Activated gamma-delta T cell treated with anti-CD3 and anti-CD28 coated beads, Interleukin-2, amount 50 U/mL, for 16 hours (primary cell): ENCODE measurements around the gene FDXR.
"Not testable (repeated sequence)": the region's sequence is repeated elsewhere in the genome, so short reads cannot be mapped to it uniquely, and the experiment has no call there.

Source experiments
- DNase-seq: peaks from one replicate; pipeline ENCODE4 v3.0.0-alpha.2; 2020; ENCODE audit warnings: low read depth

FDXR gene, protein sequence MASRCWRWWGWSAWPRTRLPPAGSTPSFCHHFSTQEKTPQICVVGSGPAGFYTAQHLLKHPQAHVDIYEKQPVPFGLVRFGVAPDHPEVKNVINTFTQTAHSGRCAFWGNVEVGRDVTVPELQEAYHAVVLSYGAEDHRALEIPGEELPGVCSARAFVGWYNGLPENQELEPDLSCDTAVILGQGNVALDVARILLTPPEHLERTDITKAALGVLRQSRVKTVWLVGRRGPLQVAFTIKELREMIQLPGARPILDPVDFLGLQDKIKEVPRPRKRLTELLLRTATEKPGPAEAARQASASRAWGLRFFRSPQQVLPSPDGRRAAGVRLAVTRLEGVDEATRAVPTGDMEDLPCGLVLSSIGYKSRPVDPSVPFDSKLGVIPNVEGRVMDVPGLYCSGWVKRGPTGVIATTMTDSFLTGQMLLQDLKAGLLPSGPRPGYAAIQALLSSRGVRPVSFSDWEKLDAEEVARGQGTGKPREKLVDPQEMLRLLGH

GRCh38 chr17:74872313-74873036 is at the start of gene FDXR:
Gene FDXR, minus strand, starts transcription at chr17:74872994. Its CDS starts 50 bp downstream, at chr17:74872944.
- no peak for DNase-seq

- no peak for DNase-seq
These were observed 49.4 kb upstream of the FDXR start for GRCh38 chr17:74922172-74922571.

- DNase-seq = no peak
These were observed 49.0 kb upstream of the FDXR start for GRCh38 chr17:74921769-74922168.

- DNase-seq = no peak
These were observed 48.4 kb upstream of the FDXR start for GRCh38 chr17:74921026-74921681.

- DNase-seq = no peak
These were observed 47.8 kb upstream of the FDXR start for GRCh38 chr17:74920642-74921025.

DNA sequence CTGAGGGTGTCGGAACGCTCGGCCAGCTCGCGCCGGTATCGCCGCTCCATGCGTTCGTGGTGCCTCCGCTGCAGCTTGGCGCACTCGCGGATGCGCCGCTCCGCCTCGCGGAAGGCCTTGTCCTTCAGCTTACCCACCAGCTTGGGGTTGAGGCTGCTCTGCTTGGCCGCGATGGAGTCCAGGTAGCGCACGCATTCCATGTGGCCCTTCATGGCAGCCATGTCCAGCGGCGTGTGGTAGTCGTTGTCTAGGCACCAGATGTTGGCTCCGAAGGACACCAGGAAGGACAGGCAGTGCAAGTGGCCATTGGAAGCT is 47.5 kb upstream of the FDXR start:
- DNase-seq = no peak

- DNase-seq = no peak
These were observed 46.9 kb upstream of the FDXR start for GRCh38 chr17:74919440-74920305.

DNA sequence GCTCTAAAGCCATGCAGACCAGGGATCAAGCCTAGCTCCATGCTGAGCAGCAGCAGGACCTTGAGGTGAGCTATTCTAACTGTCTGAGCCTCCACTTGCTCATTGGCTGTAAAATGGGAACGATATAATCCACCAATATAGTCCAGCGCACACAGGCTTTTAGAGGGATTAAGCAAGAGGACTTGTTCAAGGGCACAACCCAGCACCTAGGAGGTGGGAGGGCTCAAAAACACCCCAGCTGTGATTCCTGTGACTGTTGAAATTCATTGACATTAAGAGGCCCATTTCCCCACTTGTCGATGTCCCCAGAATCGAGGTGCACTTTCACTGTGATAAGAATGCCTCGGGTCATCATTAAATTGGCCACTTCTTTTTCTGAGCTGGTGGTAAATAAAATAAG is 46.1 kb upstream of the FDXR start:
- DNase-seq = no peak

- DNase-seq = no peak
These were observed 44.6 kb upstream of the FDXR start for GRCh38 chr17:74917430-74917829.

DNA sequence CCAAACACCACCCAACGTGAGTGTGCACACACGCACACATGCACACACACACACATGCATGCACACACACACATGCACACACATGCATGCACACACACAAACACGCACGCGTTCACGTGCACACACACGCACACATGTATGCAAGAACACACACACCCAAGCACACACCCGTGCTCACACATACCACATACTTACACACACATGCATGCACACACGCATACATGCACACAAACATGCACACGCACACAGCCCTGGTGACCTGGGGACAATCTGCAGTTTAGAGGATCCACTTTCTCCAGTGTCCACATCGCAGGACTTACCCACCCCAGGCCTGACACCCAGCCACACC is 44.0 kb upstream of the FDXR start:
- DNase-seq = no peak

- DNase-seq = no peak
These were observed 43.5 kb upstream of the FDXR start for GRCh38 chr17:74916136-74916850.

DNA sequence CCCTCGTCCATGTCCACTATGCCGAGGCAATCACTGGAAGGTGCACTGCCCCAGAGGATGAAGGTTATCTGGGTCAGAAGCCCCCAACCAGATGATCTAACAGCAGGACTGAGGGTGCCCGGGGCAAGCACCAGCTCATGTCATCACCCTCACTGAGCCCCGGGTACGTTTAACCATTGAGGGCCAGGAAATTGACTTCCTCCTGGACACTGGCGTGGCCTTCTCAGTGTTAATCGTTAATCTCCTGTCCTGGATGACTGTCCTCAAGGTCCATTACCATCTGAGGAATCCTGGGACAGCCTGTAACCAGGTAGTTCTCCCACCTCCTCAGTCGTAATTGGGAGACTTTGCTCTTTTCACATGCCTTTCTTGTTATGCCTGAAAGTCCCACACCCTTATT is 38.6 kb upstream of the FDXR start:
- not testable (repeated sequence) for DNase-seq

- DNase-seq = not testable (repeated sequence)
These were observed 36.3 kb upstream of the FDXR start for GRCh38 chr17:74909097-74909496.

- DNase-seq = no peak
These were observed 34.2 kb upstream of the FDXR start for GRCh38 chr17:74907012-74907411.

DNA sequence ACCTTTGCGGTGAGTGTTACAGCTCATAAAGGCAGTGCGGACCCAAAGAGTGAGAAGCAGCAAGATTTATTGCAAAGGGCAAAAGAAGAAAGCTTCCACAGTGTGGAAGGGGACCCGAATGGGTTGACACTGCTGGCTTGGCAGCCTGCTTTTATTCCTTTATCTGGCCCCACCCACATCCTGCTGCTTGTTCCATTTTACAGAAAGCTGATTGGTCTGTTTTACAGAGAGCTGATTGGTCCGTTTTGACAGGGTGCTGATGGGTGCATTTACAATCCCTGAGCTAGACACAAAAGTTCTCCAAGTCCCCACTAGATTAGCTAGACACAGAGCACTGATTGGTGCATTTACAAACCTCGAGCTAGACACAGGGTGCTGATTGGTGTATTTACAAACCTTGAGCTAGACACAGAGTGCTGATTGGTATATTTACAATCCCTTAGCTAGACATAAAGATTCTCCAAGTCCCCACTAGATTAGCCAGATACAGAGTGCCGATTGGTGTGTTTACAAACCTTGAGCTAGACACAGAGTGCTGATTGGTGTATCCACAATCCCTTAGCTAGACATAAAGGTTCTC is 33.5 kb upstream of the FDXR start:
- DNase-seq = not testable (repeated sequence)

DNA sequence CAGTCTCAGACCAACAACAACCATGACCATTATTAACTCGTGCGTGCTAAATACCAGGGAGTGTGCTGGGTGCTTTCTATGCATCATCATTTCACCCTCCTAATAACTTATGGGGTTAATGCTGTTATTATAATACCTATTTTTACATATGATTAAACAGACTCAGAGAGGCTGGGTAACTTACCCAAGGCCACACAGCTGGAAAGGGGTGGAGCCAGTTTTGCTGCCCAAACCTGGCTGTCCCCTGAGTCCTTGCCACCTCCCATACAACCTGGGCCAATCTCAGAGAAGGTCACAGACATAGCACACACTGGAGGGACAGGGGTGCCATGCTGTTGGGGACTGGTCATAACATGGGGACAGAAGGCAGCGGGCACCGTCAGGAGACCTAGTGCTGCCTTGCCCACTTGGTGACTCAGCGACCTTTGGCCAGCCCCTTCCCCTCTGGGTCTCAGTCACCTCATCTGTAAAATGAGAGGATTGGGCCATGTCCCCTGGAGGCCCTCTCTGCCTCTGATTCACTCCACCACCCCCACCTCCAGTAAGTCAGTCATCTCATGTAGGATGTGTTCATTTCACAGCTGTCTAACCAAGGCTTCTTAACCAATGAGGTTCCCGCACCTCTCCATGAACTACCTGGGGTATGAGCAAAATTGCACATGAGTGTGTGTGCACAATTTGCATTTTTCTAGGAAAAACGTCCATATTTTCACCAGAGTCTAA is 32.1 kb upstream of the FDXR start:
- no peak for DNase-seq

- no peak for DNase-seq
These were observed 30.9 kb upstream of the FDXR start for GRCh38 chr17:74903671-74904070.

DNA sequence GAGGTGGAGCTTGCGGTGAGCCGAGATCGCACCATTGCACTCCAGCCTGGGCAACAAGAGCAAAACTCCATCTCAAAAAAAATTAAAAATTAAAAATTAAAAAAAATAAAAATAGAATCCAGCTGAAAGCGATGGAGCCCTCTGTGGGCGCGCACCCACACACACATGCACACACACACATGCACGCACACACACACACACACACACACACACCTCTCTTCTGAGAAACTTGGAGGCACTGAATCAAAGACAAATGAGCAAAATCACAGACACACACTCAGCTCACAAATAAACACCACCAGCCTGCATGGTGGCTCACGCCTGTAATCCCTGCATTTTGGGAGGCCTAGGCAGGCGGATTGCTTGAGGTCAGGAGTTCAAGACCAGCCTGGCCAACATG is 30.2 kb upstream of the FDXR start:
- no peak for DNase-seq

- no peak for DNase-seq
These were observed 28.8 kb upstream of the FDXR start for GRCh38 chr17:74901353-74902135.

DNA sequence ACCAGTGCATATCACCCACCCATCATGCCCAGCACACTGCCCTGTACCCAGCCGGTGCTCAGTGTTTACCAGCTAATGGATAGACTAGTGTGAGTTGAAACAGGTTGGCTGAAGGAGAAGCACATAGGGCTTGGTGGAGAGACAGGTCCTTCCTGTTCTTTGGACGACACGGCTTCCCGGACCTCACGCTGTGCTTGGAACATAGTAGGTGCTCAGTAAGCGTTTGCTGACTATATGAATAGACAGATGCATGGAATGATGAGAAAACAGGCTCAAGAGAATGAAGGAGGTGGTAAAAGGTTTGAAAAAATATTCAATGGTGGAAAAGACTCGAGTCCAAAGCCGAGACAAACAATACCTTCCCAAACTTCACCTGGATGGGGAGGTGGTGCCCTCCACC is 27.4 kb upstream of the FDXR start:
- no peak for DNase-seq
